HG02973 (cell line): Measurements from ENCODE around the gene CRIM1.
"Not testable (repeated sequence)": the region's sequence is repeated elsewhere in the genome, so short reads cannot be mapped to it uniquely, and the experiment has no call there.

Experiments
- ATAC-seq: cut with Tn5 transposase; IDR thresholded peaks from one replicate; pipeline ENCODE4 v1.9.1; 2021; ENCODE audit warnings: moderate library complexity; ENCODE audit not compliant: unreplicated experiment

Gene CRIM1

GRCh38 chr2:36355151-36355889 lies at the start of gene CRIM1:
CRIM1 (plus strand) TSS chr2:36355778; CDS start chr2:36356293, 515 bp downstream.
- ATAC-seq = peak; percentile 38

GRCh38 chr2:36307441-36307840 lies 48.1 kb upstream of the CRIM1 start:
- no peak for ATAC-seq

GRCh38 chr2:36310444-36310843 lies 45.1 kb upstream of the CRIM1 start:
- not testable (repeated sequence) for ATAC-seq

- no peak for ATAC-seq
These were observed 37.0 kb upstream of the CRIM1 start for GRCh38 chr2:36318547-36318946.

- no peak for ATAC-seq
These were observed 33.5 kb upstream of the CRIM1 start for GRCh38 chr2:36322108-36322507.

GRCh38 chr2:36326286-36326685 lies 29.3 kb upstream of the CRIM1 start:
- no peak for ATAC-seq

GRCh38 chr2:36329251-36329650 lies 26.3 kb upstream of the CRIM1 start:
- no peak for ATAC-seq

GRCh38 chr2:36329746-36330472 lies 25.7 kb upstream of the CRIM1 start:
- no peak for ATAC-seq

- ATAC-seq = no peak
These were observed 24.8 kb upstream of the CRIM1 start for GRCh38 chr2:36330473-36331395.

GRCh38 chr2:36333350-36334012 lies 22.1 kb upstream of the CRIM1 start:
- no peak for ATAC-seq

- no peak for ATAC-seq
These were observed 20.0 kb upstream of the CRIM1 start for GRCh38 chr2:36335597-36335996.

- no peak for ATAC-seq
These were observed 19.3 kb upstream of the CRIM1 start for GRCh38 chr2:36336321-36336720.

GRCh38 chr2:36337354-36337753 lies 18.2 kb upstream of the CRIM1 start:
- ATAC-seq = no peak

- ATAC-seq = no peak
These were observed 17.3 kb upstream of the CRIM1 start for GRCh38 chr2:36338124-36338826.

- no peak for ATAC-seq
These were observed 16.8 kb upstream of the CRIM1 start for GRCh38 chr2:36338827-36339145.

GRCh38 chr2:36339607-36340218 lies 15.9 kb upstream of the CRIM1 start:
- ATAC-seq = no peak

- ATAC-seq = no peak
These were observed 12.0 kb upstream of the CRIM1 start for GRCh38 chr2:36343606-36344005.

GRCh38 chr2:36348721-36349120 lies 6.9 kb upstream of the CRIM1 start:
- ATAC-seq = no peak

GRCh38 chr2:36351291-36351690 lies 4.3 kb upstream of the CRIM1 start:
- no peak for ATAC-seq
